CD4-positive, alpha-beta T cell (primary cell): ENCODE data around the gene NDUFS7. TPM values are rescaled to one million over a fixed set of nuclear protein-coding genes. Genes with fewer than 3 reads are reported as not detected.
"Not testable (repeated sequence)": the region's sequence is repeated elsewhere in the genome, so short reads cannot be mapped to it uniquely, and the experiment has no call there.

Experiments
- ATAC-seq: fragments of 200-7000 bp; cut with Tn5 transposase; one replicate; pipeline ENCODE4 v1.10.0; 2022; ENCODE audit warnings: mild to moderate bottlenecking; ENCODE audit not compliant: poor library complexity
- CTCF ChIA-PET: fragments of 350-600 bp; sonication (Branson Sonifier 250); formaldehyde crosslinking; loops from one replicate; lab custom pipeline; 2021; ENCODE audit warnings: antibody characterized with exemption, inconsistent platforms; lab: Charles Lee
- POLR2A ChIA-PET: fragments of 350-600 bp; sonication (Branson Sonifier 250); formaldehyde crosslinking; loops from one replicate; lab custom pipeline; 2021; ENCODE audit warnings: antibody characterized with exemption, inconsistent platforms; lab: Charles Lee
- DNase-seq, 14 experiments: peaks; one replicate each; pipeline ENCODE4 v3.0.0-alpha.2; 2013 to 2020; ENCODE audit warnings: mixed read lengths in 2 of 14
- H3K27ac ChIP-seq, 2 donors: one replicate each; pipeline versions ENCODE4 v1.5.1 to v1.7.0; 2013; ENCODE audit warnings: low read length in 2 of 2, low read depth in 1 of 2, mild to moderate bottlenecking in 1 of 2
- H3K27me3 ChIP-seq, 2 experiments: 1 replicate in 1 of 2; 2 replicates in 1 of 2; pipeline versions ENCODE4 v1.6.1 to v1.7.0; 2013; ENCODE audit warnings: low read length in 2 of 2, control low read depth in 1 of 2, mild to moderate bottlenecking in 1 of 2, moderate library complexity in 1 of 2; ENCODE audit not compliant: insufficient read depth in 2 of 2, control insufficient read depth in 1 of 2
- H3K36me3 ChIP-seq: one replicate; pipeline ENCODE4 v1.6.1; 2013; ENCODE audit warnings: low read length, control low read depth; ENCODE audit not compliant: insufficient read depth
- H3K4me1 ChIP-seq: one replicate; pipeline ENCODE4 v1.6.1; 2013; ENCODE audit warnings: low read length, control low read depth; ENCODE audit not compliant: insufficient read depth
- H3K4me3 ChIP-seq: one replicate; pipeline ENCODE4 v1.5.1; 2013; ENCODE audit warnings: mild to moderate bottlenecking, low read length, moderate library complexity
- H3K9me3 ChIP-seq, 2 experiments: 1 replicate in 1 of 2; 2 replicates in 1 of 2; pipeline versions ENCODE4 v1.6.1 to v1.7.0; 2013; ENCODE audit warnings: low read length in 2 of 2, mild to moderate bottlenecking in 2 of 2, control low read depth in 1 of 2, moderate library complexity in 1 of 2; ENCODE audit not compliant: control insufficient read depth in 1 of 2, insufficient read depth in 1 of 2
- H3K27ac Mint-ChIP-seq: one replicate; pipeline ENCODE4 v1.8.0; 2020; ENCODE audit warnings: mixed read lengths
- H3K27me3 Mint-ChIP-seq: one replicate; pipeline ENCODE4 v1.8.0; 2021; ENCODE audit warnings: mixed read lengths
- H3K36me3 Mint-ChIP-seq: one replicate; pipeline ENCODE4 v1.8.0; 2021; ENCODE audit warnings: low read depth, mixed read lengths
- H3K4me1 Mint-ChIP-seq: one replicate; pipeline ENCODE4 v1.8.0; 2021; ENCODE audit warnings: low read depth, mixed read lengths
- H3K4me3 Mint-ChIP-seq: one replicate; pipeline ENCODE4 v1.8.0; 2020; ENCODE audit warnings: mild to moderate bottlenecking, mixed read lengths
- H3K9me3 Mint-ChIP-seq: one replicate; pipeline ENCODE4 v1.8.0; 2020; ENCODE audit warnings: mixed read lengths
- CTCF ChIP-seq: fragments of 200-600 bp; IDR thresholded peaks from one replicate; pipeline ENCODE4 v1.8.0; 2022; ENCODE audit warnings: antibody characterized with exemption, mild to moderate bottlenecking
- intact Hi-C, 2 experiments: fragments of 100-400 bp; cut with DNase I in 1 of 2; cut with micrococcal nuclease in 1 of 2; formaldehyde crosslinking; loops; one replicate each; pipeline versions ENCODE4 v1.15.1 to v1.9.0; 2023 to 2025; cut with DNase I, micrococcal nuclease
- total RNA-seq, 174 experiments: library from RNA in 2 of 174; stranded (reverse) in 2 of 174; gene quantifications; one replicate each; pipeline ENCODE4 v1.2.3 and lab custom pipeline; 2021 to 2026

Gene NDUFS7
- total RNA-seq, 2 experiments from 2014 or later = 40.0 to 42.6 TPM

- Mint-ChIP-seq H3K4me3 (peak overlapping the region; percentile 100), H3K36me3 (peaks cover 60% of the 10 kb centered on the region), H3K4me1 (peaks cover 25% of the 10 kb centered on the region), H3K9me3 (no peaks in the 10 kb centered on the region), H3K27ac (peak overlapping the region; percentile 92), H3K27me3 (no peaks in the 10 kb centered on the region)
- Histone ChIP-seq H3K4me3 (peak overlapping the region; percentile 96), H3K4me1 (peaks cover 32% of the 10 kb centered on the region), H3K36me3 (peaks cover 42% of the 10 kb centered on the region), H3K9me3 (no peaks in the 10 kb centered on the region), H3K27me3 (no peaks in the 10 kb centered on the region), H3K27ac (peak overlapping the region; percentile 83 to 90)
- intact Hi-C loops = loop anchor here (1.0 to 5.0 kb wide), 5 partner anchors 32 to 162 kb away; partner anchors contain the start of genes ADAMTSL5 (in 2 of the 2), DAZAP1 (in 2 of the 2), C19orf25 (in 1 of the 2) and FAM174C (in 1 of the 2)
- TF ChIP-seq CTCF = no peak
- no peak for DNase-seq
- CTCF ChIA-PET = no interaction called here
- POLR2A ChIA-PET = interaction anchor here (0.9 kb wide), 1 partner anchor 56 kb away, joined by 4 read pairs; no protein-coding TSS in a partner anchor
- ATAC-seq = no peak
Measured at GRCh38 chr19:1438933-1439354, 55.2 kb downstream of the NDUFS7 start.

- H3K27ac ChIP-seq, H3K9me3 ChIP-seq, ATAC-seq, H3K9me3 Mint-ChIP-seq, H3K27me3 ChIP-seq, H3K27me3 Mint-ChIP-seq, CTCF ChIA-PET: not testable (repeated sequence)
- H3K4me3 Mint-ChIP-seq = peak overlapping the region; percentile 100
- H3K27ac Mint-ChIP-seq = peak overlapping the region; percentile 92
- H3K36me3 ChIP-seq = peaks cover 34% of the 10 kb centered on the region
- peaks cover 25% of the 10 kb centered on the region for H3K4me1 Mint-ChIP-seq
- POLR2A ChIA-PET = interaction anchor here (0.9 to 1.2 kb wide), 2 partner anchors 29 to 57 kb away, joined by 3 to 4 read pairs; no protein-coding TSS in a partner anchor
- H3K4me3 ChIP-seq = peak overlapping the region; percentile 96
- H3K36me3 Mint-ChIP-seq = peaks cover 60% of the 10 kb centered on the region
- intact Hi-C loops = loop anchor here (2.0 to 5.0 kb wide), 4 partner anchors 39 to 162 kb away; partner anchors contain the start of genes ADAMTSL5 (in 2 of the 2), C19orf25 (in 1 of the 2) and FAM174C (in 1 of the 2)
- peak in 1 of 14 experiments; percentile 51 for DNase-seq
- peaks cover 36% of the 10 kb centered on the region for H3K4me1 ChIP-seq
Measured at GRCh38 chr19:1439525-1440417, 56.1 kb downstream of the NDUFS7 start.

GRCh38 chr19:1440418-1440801 is 56.7 kb downstream of the NDUFS7 start:
- ChIA-PET CTCF (no interaction called here), POLR2A (interaction anchor here (1.2 kb wide), 1 partner anchor 29 kb away, joined by 3 read pairs; no protein-coding TSS in a partner anchor)
- peaks cover 42% of the 10 kb centered on the region for H3K4me1 ChIP-seq
- H3K27me3 ChIP-seq = peaks cover 0 to 2% of the 10 kb centered on the region in 2 experiments
- peak overlapping the region; percentile 92 for H3K27ac Mint-ChIP-seq
- H3K4me3 ChIP-seq = no peak overlapping the region
- no peaks in the 10 kb centered on the region for H3K9me3 ChIP-seq
- ATAC-seq = no peak
- no peak for TF ChIP-seq CTCF
- H3K27ac ChIP-seq = no peak overlapping the region
- peak overlapping the region; percentile 100 for H3K4me3 Mint-ChIP-seq
- H3K36me3 Mint-ChIP-seq = peaks cover 55% of the 10 kb centered on the region
- peaks cover 25% of the 10 kb centered on the region for H3K4me1 Mint-ChIP-seq
- DNase-seq = no peak
- H3K9me3 Mint-ChIP-seq = no peaks in the 10 kb centered on the region
- intact Hi-C loops = no loop called here
- peaks cover 32% of the 10 kb centered on the region for H3K36me3 ChIP-seq
- H3K27me3 Mint-ChIP-seq = no peaks in the 10 kb centered on the region
